Epithelial cell of esophagus (primary cell): ENCODE data around the gene COL8A2.

ENCODE experiments used
- DNase-seq: peaks from one replicate; pipeline ENCODE4 v3.0.0; 2010; ENCODE audit warnings: low read depth
- H3K4me3 ChIP-seq: 2 replicates; pipeline ENCODE4 v1.5.1; 2011; ENCODE audit warnings: mild to moderate bottlenecking, low read length, control low read depth
- CTCF ChIP-seq: IDR thresholded peaks from 2 replicates; pipeline ENCODE4 v1.5.1; 2011; ENCODE audit warnings: low read depth, mild to moderate bottlenecking, low read length, control low read depth, inconsistent platforms; ENCODE audit not compliant: insufficient read depth; ENCODE audit errors: missing control alignments

The COL8A2 gene

GRCh38 chr1:36128126-36128904 is 3.3 kb upstream of the COL8A2 start:
- DNase-seq = no peak
- no peak overlapping the region for H3K4me3 ChIP-seq
- TF ChIP-seq CTCF = no peak

GRCh38 chr1:36126797-36127500 is 1.9 kb upstream of the COL8A2 start:
- no peak for DNase-seq
- no peak for TF ChIP-seq CTCF
- H3K4me3 ChIP-seq = no peak overlapping the region

GRCh38 chr1:36126005-36126716 is 1.1 kb upstream of the COL8A2 start:
- no peak for TF ChIP-seq CTCF
- DNase-seq = no peak
- H3K4me3 ChIP-seq = no peak overlapping the region

GRCh38 chr1:36124404-36125128 is 456 bp downstream of the COL8A2 start:
- no peak for TF ChIP-seq CTCF
- no peak for DNase-seq
- no peak overlapping the region for H3K4me3 ChIP-seq

- no peak for DNase-seq
- H3K4me3 ChIP-seq = no peak overlapping the region
- no peak for TF ChIP-seq CTCF
These were observed 1.7 kb downstream of the COL8A2 start for GRCh38 chr1:36123356-36123755.

- DNase-seq = no peak
- H3K4me3 ChIP-seq = no peak overlapping the region
- TF ChIP-seq CTCF = no peak
These were observed 2.7 kb downstream of the COL8A2 start for GRCh38 chr1:36122062-36123030.
